Coronary artery (tissue), 2 donors: ENCODE measurements around the gene SIGMAR1.
A peak's percentile ranks its signal among the peaks of the same experiment; 100 is the strongest.

Experiments used
- DNase-seq: peaks from one replicate; pipeline ENCODE4 v3.0.0-alpha.2; 2017; ENCODE audit warnings: low spot score
- H3K27ac ChIP-seq, 2 donors: fragments of 200-600 bp; sonication (generic); one replicate each; pipeline ENCODE4 v1.5.1; 2016 to 2019
- H3K4me3 ChIP-seq: fragments of 200-600 bp; sonication (generic); 2 replicates; pipeline ENCODE4 v1.5.1; 2016; ENCODE audit warnings: mild to moderate bottlenecking, moderate library complexity
- CTCF ChIP-seq: fragments of 200-600 bp; sonication (generic); IDR thresholded peaks from one replicate; pipeline ENCODE4 v1.5.1; 2019; ENCODE audit warnings: antibody characterized with exemption

SIGMAR1 gene

GRCh38 chr9:34637356-34638137 lies at the start of gene SIGMAR1:
Gene SIGMAR1, minus strand, starts transcription at chr9:34637787. Its CDS starts 90 bp downstream, at chr9:34637697.
- H3K27ac ChIP-seq = peak within 1 kb of the TSS; percentile 79 to 91
- H3K4me3 ChIP-seq = peak within 1 kb of the TSS; percentile 77
- peak; percentile 93 for DNase-seq
- no peak for TF ChIP-seq CTCF

GRCh38 chr9:34686732-34687131 lies 49.1 kb upstream of the SIGMAR1 start:
- no peak for DNase-seq
- no peak for TF ChIP-seq CTCF
- H3K4me3 ChIP-seq = no peak overlapping the region
- peak overlapping the region in 1 of 2 donors; percentile 48 for H3K27ac ChIP-seq

- TF ChIP-seq CTCF = no peak
- Histone ChIP-seq H3K27ac (peak overlapping the region in 1 of 2 donors; percentile 48), H3K4me3 (no peak overlapping the region)
- DNase-seq = no peak
Measured at GRCh38 chr9:34686231-34686630, 48.6 kb upstream of the SIGMAR1 start.

GRCh38 chr9:34685591-34685990 lies 48.0 kb upstream of the SIGMAR1 start:
- Histone ChIP-seq H3K4me3 (no peak overlapping the region), H3K27ac (peak overlapping the region in 1 of 2 donors; percentile 48)
- no peak for TF ChIP-seq CTCF
- no peak for DNase-seq

GRCh38 chr9:34684816-34685215 lies 47.2 kb upstream of the SIGMAR1 start:
- no peak for TF ChIP-seq CTCF
- Histone ChIP-seq H3K4me3 (no peak overlapping the region), H3K27ac (peak overlapping the region in 1 of 2 donors; percentile 48)
- no peak for DNase-seq

- no peak for TF ChIP-seq CTCF
- no peak overlapping the region for H3K27ac ChIP-seq
- DNase-seq = no peak
- H3K4me3 ChIP-seq = no peak overlapping the region
Measured at GRCh38 chr9:34684145-34684544, 46.6 kb upstream of the SIGMAR1 start.

- DNase-seq = no peak
- no peak for TF ChIP-seq CTCF
- peak overlapping the region in 1 of 2 donors; percentile 56 for H3K27ac ChIP-seq
- no peak overlapping the region for H3K4me3 ChIP-seq
Measured at GRCh38 chr9:34675869-34676268, 38.3 kb upstream of the SIGMAR1 start.
